HG03175 (cell line): ENCODE data around the gene TRANK1.
A peak's percentile ranks its signal among the peaks of the same experiment; 100 is the strongest.
"Not testable (repeated sequence)": the region's sequence is repeated elsewhere in the genome, so short reads cannot be mapped to it uniquely, and the experiment has no call there.

Experiments used
- ATAC-seq: cut with Tn5 transposase; IDR thresholded peaks from one replicate; pipeline ENCODE4 v1.9.1; 2021; ENCODE audit warnings: mild to moderate bottlenecking, moderate library complexity; ENCODE audit not compliant: unreplicated experiment

Gene TRANK1

DNA sequence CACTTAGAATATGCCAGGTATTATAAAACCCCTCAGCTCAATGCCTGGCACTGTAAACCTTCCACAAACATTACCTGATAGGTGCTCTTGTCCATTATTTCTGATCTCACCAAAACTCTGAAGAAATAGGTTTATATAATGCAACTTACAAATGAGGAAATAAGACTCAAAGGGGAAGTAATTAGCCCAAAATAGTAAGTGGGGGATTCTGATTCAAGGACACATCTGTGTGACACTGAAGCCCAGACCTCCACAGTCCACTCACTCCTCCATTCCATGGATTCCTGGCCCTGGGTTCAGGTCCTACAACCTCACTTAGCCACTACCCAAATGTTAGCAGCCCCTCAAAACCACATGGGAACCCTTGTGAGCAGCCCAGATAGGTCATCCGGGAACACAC, 49.9 kb downstream of the TRANK1 start:
- ATAC-seq = no peak

DNA sequence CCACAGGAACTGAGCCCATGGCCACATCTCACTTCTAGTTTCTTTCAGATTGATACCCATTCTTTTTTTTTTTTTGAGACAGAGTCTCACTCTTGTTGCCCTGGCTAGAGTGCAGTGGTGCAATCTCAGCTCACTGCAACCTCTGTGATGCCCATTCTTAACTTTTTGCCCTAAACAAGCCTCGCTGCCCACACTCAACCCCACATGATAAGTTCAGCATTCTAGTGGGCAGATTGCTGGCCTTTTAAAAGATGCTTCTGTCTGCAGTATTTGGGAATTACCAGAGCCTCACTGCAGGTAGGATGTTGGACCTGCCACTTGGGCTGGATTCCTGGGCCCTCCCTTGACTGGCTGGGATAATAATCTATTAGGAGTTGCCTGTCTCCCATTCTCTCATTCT, 51.0 kb downstream of the TRANK1 start:
- no peak for ATAC-seq

DNA sequence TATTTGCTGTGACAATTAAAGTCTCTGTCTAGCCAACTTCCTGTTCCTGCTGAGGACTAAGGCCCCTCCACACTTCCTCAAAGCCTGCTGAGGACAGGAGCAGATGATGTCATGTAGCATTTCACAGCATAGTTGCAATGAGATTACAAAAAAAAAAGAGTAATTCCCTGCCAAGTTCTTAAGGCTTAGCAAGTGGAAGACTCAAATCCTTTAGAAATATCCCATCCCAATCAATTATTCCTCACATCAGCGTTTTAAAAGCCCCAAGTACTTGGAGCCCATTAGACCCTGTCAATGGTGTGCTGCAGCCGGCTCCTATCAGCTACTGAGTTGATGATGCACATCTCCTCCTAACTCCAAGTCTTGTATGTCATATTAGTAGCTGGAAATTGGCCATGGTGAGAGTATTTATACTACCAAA, 51.7 kb downstream of the TRANK1 start:
- ATAC-seq = peak; percentile 48

DNA sequence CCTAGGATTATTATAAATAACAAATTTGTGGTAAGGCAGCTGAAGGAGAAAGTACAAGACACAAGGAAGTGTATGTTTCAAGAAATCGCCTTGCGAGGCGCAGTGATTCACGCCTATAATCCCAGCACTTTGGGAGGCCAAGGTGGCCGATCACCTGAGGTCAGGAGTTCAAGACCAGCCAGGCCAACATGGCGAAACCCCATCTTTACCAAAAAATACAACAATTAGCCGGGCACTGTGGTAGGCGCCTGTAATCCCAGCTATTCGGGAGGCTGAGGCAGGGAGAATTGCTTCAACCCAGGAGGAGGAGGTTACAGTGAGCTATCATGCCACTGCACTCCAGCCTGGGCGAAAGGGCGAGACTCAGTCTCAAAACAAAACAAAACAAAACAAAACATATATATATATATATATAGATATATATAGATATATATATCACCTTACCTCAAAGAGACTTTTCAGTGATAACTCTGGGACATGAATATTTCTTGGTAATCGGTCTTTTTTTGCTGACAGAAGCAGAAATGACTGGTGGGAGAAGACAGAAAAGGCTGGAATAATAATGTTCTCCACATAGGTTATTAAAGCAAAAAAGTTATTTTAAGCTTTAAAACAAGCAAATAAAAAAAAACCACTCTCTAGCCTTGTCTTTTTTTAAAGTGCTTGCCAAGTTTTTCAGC, 52.3 kb downstream of the TRANK1 start:
- ATAC-seq = no peak

DNA sequence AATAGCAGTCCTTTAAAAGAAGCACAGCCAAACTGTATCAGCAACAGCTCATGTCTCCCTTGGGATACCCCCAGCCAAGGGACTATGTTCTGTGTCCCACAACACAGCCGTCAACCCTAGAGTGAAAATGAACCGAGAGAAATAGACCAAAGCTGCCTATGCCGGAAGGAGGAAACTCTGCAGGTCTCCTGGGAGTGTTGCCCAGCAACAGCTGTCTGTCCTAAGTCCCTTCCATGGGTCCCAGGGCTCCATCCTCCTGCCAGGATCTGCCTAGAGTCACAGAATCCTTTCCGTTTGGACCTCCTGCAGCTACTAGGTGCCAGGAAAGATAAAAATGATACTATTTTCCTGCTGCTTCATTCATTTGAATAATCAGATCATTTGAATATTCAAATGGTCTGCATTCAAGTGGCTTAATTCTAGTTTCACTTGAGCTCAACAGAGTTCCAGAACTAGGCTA, 53.1 kb downstream of the TRANK1 start:
- ATAC-seq = peak; percentile 82

DNA sequence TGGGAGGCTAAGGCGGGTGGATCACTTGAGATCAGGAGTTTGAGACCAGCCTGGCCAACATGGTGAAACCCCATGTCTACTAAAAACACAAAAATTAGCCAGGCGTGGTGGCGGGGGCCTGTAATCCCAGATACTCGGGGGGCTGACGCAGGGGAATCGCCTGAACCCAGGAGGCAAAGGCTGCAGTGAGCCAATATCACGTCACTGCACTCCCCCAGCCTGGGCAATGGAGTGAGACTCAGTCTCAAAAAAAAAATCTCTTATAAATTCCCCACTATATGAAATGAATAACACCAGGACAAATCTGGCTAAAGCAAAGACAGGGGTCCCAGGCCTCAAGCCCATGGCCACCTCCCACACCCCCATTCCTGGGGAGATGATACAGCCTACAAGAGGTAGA, 53.8 kb downstream of the TRANK1 start:
- not testable (repeated sequence) for ATAC-seq

DNA sequence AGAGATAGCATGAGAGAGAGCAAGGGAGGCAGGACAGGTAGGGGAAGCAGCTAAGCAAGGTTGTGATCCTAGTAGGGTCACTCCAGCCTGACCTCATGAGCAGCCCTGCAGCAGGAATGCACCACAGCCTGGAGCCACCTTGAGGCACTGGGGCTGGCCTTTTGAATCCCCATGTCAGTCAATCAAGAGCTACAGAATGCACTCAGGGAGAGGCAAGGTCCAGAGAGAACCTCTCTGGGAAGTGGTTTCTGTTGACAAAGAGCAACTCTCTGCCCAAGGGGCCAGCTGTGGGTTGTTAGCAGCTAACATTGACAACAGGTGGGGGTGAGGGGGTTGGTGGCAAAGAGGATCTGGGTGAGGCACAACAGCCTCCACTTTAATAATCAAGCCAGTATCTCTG, 54.6 kb downstream of the TRANK1 start:
- ATAC-seq = no peak

DNA sequence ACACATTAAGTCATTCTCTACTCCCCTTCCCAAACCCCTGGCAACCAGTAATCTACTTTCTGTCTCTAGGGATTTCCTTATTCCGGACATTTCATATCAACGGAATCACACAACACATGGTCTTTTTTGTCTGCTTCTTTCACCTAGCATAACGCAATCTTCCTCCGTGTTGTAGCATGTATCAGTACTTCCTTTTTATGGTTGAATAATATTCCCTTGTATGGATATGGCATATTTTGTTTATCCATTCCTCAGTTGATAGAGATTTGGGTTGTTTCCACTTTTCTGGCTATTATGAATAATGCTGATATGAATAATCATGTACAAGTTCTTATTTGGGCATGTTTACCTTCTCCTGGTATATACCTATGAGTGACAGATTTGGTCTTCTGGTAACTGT, 63.1 kb downstream of the TRANK1 start:
- no peak for ATAC-seq

DNA sequence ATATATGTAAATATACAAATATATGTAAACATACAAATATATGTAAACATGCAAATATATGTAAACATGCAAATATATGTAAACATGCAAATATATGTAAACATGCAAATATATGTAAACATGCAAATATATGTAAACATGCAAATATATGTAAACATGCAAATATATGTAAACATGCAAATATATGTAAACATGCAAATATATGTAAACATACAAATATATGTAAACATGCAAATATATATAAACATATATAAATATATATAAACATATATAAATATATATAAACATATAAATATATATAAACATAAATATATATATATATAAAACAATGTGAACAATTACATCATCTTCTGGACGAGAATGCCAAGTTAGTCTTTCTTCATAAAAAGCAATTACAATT, 65.0 kb downstream of the TRANK1 start:
- ATAC-seq = not testable (repeated sequence)

DNA sequence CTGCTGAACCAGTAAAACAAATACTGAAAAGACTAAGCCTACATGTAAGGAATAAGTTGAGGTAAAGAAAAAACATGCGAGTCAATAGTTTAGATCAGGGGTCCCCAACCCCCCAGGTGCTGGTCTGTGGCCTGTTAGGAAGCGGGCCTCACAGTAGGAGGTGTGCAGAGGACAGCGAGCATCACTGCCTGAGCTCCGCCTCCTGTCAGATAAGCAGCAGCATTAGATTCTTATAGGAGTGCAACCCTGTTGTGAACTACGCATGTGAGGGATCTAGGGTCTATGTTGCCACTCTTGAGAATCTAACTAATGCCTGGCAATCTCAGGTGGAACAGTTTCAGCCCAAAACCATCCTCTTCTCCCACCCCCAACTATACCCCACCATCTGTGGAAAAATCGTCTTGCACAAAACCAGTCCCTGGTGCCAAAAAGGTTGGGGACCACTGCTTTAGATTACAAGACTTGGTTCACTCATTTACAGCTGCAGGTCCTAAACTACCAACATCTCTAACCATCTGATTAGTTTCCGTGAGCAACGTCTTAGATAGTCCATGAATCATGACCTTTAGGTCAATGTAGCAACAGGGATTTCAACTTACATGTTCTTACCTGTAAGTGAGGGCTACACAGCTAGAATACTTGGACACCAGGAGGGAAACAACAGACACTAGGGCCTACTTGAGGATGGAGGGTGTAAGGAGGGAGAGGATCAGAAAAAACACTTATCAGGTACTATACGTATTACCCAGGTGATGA, 66.7 kb downstream of the TRANK1 start:
- no peak for ATAC-seq

DNA sequence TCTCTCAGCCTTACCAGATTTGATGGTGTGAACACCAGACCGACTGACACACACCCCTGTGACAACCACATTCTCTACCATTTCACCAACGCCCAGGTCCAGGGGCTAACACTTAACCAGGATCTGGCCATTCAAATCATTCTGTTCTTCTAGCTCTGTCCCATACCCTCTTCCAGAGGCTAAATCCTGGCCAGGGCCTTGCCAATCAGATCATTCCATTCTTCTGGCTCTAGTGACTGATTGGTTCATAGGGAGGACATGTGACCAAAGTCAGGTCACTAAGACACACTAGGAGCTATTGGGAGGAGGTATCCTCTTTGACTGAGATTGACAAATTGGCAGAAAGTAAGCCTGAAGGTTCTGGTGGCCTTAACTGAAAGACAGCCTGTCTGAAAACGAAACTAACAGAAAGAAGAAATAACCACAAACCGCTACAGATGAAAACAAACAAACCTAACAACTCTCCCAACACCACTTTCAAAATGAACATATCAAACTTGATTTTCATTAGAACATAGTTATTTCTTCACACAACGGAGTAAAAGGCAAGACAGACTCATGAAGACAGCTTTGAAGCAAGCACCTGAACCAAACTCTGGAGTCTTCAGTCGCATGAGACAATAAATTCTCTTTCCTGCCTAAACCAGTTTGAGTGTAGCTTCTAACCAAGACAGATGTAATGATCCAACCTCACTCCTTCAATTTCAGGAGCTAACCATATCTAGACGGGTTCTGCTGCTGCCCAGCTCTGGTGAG, 68.5 kb downstream of the TRANK1 start:
- ATAC-seq = peak; percentile 98

DNA sequence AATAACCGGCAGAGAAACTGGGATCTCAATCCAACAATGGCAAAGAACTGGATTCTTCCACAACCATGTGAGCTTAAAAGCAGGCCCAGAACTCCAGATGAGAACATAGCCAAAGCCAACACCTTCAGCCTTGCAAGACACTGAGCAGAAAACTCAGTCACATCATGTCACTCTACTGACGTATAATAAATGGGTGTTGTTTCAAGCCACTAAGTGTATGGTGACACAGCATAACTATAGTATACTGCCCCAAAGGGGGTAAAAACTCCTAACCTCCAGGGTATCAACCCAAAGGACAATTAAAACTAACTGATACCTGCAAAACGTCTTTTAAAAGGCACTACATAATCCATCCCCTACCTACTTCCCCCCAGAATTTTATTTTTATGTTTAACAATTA, 69.5 kb downstream of the TRANK1 start:
- ATAC-seq = no peak

DNA sequence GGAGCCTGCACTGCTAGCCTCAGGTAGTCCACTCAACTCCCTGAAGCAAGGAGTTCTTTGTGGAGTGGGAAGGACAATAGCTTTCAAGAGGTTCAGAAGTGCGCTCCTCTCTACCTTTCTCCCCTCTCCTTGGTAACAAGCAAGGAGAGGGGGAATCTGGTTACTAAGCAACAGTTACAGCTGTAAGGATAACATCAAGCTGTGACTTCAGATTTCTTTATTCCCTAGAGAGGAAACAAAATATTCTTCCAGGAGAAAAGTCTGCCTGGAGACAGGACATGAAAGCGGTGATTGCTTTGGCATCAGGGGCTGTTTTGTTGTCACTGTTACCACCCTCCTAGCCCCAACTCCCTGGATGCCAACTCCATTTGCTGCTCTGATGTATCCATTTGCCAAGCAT, 70.4 kb downstream of the TRANK1 start:
- no peak for ATAC-seq

DNA sequence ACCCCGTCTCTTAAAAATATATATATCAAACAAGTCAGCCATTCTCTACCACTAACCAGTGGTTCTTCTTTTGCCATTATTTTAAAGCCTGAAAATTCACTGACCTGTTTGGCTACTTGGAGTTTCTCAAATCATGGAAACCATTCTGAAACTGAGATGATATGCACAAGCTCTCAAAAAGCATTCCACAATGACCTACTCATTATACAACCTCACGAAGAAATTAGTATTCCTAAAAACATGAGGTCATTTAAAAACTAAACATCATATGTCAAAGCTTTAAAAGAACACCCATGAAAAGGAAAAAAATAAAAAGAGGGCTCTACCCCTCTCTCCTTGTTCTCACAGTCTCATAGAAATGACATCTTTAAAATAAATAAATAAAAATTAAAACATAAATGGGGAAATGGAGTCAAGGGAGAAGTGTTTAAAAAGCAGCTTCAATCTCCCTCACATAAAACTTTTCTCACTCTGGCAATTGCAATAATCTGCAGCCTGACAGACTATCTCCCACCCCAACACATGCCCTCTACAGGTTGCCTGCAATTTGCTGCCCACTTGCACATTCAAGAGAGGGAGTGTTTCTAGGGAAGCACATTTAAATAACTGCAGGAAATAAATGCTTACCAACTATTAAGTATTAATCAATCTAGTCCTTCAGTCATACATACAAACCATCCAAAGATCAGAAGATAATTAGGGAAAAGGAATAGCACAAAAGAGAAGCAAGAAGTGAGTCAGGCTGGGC, 73.3 kb downstream of the TRANK1 start:
- no peak for ATAC-seq

DNA sequence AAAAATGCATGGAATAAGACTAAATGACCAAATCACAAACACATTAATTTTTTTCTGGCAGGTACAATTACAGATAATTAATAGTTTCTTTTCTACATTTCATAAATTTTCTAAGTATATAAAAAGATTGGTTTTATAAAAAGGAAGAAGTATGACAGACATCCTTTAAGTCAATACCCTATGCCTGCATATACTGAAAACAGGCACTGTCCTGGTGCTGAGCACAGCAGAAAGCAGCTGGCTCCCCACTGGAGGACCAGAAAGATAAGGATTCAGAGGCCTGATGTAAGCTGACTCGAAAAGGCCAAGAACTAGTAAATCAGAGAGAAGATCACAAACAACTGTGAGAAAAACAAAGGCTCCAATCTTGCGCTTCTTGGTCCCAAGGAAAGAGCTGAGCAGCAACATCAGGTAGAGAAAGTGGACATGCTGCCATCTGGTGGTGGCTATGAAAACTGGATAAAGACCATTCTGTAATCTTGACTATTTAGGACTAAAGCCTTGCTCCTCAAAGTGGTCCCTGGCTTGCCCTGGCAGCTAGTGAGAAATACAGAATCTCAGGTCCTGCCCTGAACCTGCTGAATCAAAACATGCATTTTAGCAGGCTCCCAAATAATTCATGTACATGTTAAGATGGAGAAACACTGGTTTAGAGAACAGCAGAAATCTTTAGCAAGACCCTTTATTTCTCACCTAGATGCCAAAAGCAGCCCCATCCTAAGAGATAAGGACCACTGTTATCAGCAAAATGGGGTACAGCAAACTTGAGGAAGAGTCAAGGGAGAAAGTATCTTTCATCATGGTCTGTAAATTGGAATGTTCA, 76.0 kb downstream of the TRANK1 start:
- ATAC-seq = peak; percentile 94

DNA sequence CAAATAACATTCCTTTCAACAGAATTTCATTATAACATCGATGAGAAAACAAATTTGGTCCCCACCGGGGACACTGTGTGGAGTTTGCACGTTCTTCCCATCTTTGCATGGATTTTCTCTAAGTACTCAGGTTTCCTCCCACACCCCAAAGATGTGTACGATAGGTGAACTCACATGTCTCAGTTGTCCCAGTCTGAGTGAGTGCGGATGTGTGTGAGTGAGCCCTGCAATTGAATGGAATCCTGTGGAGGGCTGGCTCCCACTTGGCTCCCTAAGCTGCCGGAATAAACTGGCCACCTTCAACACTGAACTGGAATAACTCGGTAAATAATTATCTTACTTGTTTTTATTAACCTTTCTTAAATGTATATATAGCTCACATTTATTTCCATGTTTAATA, 77.0 kb downstream of the TRANK1 start:
- ATAC-seq = no peak

DNA sequence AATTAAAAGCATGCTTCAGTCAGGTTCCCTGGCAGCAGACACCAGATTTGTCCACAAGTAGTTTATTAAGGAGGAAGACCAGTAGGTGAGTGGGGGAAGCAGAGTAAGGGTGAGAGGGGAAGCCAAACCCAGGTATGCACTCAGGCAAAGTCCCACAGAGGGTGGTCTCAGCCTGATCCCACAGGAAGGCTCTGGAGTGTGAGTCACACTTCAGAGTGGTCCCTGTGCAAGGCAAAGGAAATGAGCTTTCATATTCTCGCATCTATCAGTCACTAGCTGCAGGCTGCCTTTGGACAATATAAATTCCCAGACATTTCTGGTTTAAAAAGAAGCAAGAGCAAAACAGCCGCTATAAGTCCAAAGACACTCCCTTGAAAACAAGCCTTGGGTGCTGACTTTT, 78.5 kb downstream of the TRANK1 start:
- no peak for ATAC-seq

DNA sequence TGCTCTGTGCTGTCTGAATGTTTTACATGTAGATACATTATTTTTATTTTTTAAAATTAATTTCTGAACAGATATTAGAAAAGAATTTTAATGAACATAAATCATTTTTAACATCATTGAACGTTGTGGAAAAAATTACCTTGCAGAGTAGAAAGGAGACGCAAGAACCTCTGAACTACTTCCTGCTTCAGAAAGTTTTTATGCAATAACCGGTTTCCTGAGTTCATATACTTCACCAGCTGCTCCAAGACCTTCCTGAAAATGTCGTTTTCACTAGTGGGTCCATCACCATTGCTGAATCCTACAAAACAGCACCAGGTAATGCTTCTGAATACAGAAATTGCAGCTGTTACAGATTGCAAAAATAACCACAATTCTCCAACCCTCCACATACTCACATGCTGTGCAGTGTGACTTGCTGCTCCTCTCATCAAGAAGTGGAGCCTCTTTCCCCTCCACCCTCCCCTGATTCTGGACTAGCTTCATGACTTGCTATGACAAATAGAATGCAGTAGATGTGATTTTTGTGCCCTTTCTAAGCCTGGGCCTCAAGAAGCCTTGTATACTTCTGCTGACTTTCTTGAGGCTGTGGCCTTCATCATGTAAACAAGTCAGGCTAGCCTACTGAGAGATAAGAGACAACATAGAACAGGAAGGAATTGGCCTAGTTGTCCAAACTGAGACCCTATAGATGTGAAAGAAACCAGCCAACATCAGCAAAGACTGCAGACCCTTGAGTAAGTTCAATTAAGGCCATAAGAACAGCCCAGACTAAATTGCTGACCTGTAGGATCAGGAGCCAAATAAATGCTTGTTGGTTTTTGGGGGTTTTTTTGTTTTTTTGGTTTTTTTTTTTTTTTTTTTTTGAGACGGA, 80.4 kb downstream of the TRANK1 start:
- ATAC-seq = no peak

DNA sequence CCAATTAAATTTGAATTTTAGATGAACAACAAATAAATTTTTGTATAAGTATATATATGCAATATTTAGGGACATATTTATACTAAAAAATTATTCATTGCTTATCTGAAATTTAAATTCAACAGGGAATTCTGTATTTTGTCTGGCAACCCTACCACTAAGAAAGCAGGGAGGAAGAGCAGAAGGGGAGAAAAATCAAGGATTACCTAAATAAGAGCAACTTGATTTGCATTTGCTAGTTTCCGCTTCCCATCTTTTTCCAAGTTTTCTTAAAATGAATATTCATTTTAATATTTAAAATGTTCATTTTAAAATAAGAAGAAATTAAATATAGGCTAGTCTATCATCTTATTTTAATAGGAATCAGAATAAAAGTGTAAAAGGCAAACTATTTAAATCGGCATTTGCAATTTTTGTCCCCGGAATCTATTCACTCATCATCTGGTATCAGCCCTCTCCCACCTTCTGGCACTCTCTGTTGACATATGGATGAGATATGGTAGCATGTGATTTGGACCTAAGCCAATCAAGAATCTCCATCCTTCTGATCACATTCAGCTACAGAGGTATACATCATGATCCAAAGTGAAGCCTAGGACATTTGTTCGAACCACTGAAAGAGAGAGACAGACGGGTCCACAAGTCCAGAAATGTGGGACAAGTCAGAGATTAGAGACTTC, 82.6 kb downstream of the TRANK1 start:
- no peak for ATAC-seq
